HTERT RPE-1 (cell line): ENCODE results near the gene SUMO1.
"Not testable (repeated sequence)": the region's sequence is repeated elsewhere in the genome, so short reads cannot be mapped to it uniquely, and the experiment has no call there.

ENCODE experiments used
- in situ Hi-C: fragments of 300-500 bp; cut with MboI; formaldehyde crosslinking; loops from 4 replicates; pipeline ENCODE4 v1.14.3; 2020; ENCODE audit warnings: low sequenced_read_pairs

The SUMO1 gene

GRCh38 chr2:202238234-202239197, at the start of gene SUMO1:
TSS of gene SUMO1 (minus strand) at chr2:202238597. CDS start at chr2:202238451, 146 bp downstream.
- in situ Hi-C loops, result no loop called here

GRCh38 chr2:202286595-202286994, 48.2 kb upstream of the SUMO1 start:
- in situ Hi-C loops, result no loop called here

DNA sequence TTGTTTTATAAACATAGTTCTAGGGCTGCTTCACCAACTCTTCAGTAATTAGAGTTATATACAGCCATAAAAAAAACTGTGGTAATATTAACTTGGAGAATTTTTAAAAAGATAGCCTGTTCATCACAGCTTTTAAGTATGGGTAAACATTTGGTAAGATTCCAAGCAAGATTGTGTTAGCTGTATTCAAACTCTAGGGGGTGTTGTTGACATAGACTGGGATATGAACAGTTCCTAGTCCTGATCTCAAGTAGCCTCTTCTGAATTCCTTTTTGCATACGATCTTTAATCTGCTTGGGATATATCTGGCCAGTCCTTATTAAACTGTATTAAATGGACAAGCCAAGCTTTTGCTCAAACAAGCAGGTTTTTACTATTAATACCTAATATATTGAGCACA, 40.5 kb upstream of the SUMO1 start:
- in situ Hi-C loops, result no loop called here

DNA sequence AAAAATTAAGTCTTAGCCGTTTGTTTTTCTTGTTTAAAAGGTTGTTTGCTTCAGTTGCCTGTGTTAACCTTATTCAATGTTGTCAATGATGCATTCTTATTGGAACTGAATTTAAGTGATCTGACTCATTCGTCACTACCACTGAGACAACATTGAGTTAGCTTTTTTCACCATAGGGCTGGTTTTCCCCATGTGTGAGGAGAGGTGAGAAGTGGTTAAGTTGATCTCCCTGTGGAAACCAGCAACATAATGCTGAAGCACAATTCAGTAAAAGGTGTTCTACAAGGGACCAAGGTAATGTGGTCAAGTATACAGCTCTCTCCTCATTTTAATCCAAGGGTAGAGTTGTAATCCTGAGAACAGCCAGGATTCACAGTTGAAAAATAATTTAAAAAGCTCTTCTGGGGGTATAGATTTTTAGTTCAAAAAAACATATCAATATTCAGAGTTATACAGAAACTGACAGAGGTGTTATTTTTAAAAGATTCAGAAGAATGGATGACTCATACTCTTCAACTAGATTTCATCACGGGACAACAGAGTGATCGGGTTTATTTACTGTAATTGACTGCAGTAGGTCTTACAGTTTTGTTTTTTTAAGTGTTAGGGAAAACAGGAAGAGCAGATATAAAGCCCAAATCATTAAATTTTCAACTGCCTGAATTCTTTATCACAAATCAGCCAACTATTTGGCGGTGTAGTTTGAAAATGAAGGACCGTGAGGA, 39.8 kb upstream of the SUMO1 start:
- in situ Hi-C loops, result no loop called here

DNA sequence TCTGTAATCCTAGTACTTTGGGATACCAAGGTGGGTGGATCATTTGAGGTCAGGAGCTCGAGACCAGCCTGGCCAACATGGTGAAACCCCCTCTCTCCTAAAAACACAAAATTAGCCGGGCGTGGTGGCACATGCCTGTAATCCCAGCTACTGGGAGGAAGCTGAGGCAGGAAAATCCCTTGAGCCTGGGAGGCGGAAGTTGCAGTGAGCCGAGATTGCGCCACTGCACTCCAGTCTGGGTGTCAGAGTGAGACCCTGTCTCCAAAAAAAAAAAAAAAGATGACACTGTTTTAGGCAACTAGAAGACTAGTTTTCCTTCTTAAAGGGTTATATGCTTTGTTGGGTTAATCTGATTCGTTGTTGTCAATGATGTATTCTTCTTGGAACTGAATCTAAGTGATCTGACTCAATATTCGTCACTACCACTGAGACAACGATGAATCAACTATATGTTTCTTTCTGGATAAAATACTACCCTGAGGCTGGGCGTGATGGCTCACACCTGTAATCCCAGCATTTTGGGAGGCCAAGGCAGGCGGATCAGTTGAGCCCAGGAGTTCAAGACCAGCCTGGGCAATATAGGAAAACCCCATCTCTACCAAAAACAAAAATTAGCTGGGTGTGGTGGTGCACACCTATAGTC, 37.8 kb upstream of the SUMO1 start:
- in situ Hi-C loops, result not testable (repeated sequence)

- in situ Hi-C loops, result no loop called here
Measured at GRCh38 chr2:202270487-202270886, 32.1 kb upstream of the SUMO1 start.

DNA sequence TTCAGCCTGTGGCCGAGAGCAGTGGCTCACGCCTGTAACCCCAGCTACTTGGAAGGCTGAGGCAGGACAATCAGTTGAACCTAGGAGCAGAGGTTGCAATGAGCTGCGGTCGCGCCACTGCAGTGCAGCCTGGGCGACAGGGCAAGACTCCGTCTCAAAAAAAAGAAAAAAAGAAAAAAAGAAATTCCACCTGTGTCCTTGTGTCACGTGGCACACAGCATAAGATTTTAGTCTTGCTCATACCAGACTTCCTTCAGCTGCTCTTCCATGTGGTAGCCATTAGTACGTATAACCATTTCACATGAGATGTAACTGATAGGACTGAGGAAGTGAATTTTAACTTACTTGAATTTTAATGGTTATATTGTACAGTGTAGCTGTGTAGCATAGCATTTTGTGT, 31.2 kb upstream of the SUMO1 start:
- in situ Hi-C loops, result no loop called here

- in situ Hi-C loops, result no loop called here
Measured at GRCh38 chr2:202267495-202267894, 29.1 kb upstream of the SUMO1 start.

DNA sequence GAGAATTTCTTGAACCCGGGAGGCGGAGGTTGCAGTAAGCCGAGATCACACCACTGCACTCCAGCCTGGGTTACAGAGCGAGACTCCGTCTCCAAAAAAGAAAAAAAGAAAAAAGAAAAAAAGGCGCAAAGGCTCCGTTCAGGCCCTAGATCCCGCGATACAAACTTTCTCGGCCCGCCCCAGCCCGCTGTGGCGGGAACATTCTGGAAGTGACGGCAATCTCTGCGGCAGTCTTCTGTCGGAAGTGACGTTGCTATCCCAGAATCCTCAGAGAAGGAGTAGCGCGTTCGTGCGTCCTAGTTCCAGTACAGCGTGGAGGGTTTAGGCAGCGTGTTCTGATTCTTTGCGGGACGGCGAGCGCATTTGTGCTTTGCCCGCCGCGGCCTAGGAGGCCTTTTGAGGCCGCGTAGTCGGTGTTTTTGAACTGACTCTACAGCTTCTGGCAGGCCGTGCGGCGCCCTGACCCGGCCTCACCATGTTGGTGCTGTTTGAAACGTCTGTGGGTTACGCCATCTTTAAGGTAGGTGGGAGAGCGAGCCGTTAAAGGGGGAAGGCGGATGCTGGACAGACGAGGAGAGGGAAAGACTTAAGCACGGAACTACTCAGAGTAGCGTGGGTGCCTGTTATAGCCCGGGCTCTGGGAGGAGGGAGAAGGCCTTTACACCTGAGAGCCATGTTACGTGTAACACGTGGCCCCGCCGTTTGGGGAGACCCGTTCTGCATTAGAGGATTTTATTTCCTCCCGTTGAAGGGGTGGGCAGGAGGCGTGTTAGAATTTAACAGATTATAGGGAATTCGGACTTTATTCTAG, 27.3 kb upstream of the SUMO1 start, which contains the start of gene NOP58:
Gene NOP58 (plus strand): TSS at position 297 of the 811 bp plus-strand sequence. CDS start 179 bp downstream, at position 476.
- in situ Hi-C loops, result no loop called here

GRCh38 chr2:202261531-202261930, 23.1 kb upstream of the SUMO1 start:
- in situ Hi-C loops, result no loop called here

GRCh38 chr2:202251494-202251893, 13.1 kb upstream of the SUMO1 start:
- in situ Hi-C loops, result no loop called here

DNA sequence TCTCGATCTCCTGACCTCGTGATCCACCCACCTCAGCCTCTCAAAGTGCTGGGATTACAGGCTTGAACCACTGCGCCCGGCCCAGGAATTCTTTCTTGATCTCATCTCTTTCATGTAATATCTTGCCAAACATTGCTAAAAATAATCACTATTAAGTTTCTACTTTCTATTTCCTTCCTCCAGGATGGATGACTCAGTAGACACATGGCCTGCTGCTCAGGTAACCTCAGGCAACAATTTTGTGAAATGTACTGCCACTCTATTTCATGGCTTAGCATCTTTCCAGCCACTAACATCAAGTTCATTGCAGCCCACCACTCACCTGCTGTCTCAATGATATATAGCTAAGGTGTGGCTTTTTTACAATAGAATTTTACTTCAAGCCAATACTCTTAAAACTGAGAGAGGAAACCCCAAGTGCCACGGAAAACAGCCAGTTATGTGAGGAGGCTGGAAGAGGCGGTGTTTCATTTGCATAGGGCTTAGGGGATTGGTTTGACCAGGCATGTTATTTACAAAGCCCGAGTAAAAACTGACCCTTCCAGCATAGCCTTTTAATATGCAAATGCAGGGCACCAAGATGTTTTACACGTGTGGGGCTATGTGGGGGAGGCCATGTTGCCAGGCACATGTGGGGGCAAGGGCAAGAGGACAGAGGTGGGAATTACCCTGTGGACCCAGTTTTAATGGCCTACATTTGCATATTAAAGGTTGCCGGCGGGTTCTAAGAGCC, 11.3 kb upstream of the SUMO1 start:
- in situ Hi-C loops, result no loop called here

DNA sequence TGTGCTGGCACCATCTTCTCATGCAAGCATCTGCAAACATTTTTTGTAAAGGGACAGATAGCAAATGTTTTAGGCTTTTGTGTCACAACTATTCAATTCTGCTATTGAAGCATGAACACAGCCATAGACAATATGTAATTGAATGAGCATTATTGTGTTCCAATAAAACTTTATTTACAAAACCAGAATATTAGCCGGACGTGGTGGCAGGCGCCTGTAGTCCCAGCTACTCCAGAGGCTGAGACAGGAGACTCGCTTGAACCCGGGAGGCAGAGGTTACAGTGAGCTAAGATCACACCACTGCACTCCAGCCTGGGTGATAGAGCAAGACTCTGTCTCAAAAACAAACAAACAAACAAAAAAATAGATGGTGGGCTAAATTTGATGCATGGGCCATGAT, 9.3 kb upstream of the SUMO1 start:
- in situ Hi-C loops, result not testable (repeated sequence)

- in situ Hi-C loops, result no loop called here
Measured at GRCh38 chr2:202237787-202238233, 587 bp downstream of the SUMO1 start.

DNA sequence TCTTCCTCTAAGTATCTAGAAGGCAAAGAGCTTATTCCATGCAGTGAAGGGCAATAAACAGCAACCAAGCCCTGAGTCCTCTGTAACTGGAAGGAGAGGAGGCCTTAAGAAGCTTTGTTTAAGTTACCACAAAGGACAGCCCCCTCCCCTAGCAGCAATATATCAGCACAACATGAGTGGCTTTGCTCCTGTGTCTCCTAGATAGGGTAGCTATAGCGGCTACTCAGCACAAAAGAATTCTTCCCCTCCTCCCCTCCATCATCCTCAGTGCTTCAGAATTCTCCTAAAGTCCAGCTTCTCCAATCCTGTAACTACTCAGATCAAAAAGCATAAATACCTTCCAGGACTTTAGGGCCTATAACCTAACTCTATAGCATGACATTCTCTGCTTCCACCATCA, 16.5 kb downstream of the SUMO1 start:
- in situ Hi-C loops, result no loop called here

- in situ Hi-C loops, result no loop called here
Measured at GRCh38 chr2:202215179-202215578, 23.2 kb downstream of the SUMO1 start.

DNA sequence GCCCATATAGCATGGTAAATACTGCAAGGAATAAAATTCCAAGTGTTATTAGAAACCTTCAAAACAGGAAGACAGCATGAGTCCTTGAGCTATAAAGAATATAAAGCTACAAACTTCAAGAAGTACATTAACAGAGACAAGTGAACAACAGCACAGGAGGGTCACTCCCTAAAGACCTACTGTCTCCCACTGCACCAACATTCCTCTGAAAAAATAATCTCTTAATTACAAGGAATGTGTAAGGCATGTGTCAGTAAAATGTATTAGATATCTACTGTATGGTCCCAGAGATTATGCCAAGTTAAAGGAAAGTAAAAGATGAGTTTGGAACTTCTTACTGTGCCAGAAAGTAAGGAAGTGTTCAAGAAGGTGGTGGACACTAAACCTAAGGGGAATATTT, 29.9 kb downstream of the SUMO1 start:
- in situ Hi-C loops, result no loop called here

- in situ Hi-C loops, result no loop called here
Measured at GRCh38 chr2:202204855-202205254, 33.5 kb downstream of the SUMO1 start.

DNA sequence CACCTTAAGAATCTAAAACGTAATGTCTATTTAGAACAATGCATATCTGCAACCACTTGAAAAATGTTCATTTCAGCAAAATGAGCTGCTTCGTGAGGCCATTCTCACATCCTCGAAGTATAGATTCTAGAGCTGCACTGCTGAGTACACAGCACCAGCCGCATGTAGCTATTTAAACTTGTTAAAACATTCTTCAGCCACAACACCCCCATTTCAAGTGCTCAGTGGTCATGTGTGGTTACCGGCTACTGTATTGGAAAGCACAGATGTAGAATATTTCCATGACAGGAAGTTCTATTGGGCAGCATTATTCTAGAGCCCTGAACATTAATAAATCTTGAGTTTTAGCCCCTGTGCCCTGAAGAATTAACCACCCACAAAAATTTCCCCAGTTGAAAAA, 35.0 kb downstream of the SUMO1 start:
- in situ Hi-C loops, result no loop called here
